Measurements from ENCODE around the gene CNOT8. TPM values are rescaled to one million over a fixed set of nuclear protein-coding genes. Genes with fewer than 3 reads are reported as not detected.

Gene CNOT8
- total RNA-seq, 1 experiment from 2014 or later: 45.0 TPM

DNA sequence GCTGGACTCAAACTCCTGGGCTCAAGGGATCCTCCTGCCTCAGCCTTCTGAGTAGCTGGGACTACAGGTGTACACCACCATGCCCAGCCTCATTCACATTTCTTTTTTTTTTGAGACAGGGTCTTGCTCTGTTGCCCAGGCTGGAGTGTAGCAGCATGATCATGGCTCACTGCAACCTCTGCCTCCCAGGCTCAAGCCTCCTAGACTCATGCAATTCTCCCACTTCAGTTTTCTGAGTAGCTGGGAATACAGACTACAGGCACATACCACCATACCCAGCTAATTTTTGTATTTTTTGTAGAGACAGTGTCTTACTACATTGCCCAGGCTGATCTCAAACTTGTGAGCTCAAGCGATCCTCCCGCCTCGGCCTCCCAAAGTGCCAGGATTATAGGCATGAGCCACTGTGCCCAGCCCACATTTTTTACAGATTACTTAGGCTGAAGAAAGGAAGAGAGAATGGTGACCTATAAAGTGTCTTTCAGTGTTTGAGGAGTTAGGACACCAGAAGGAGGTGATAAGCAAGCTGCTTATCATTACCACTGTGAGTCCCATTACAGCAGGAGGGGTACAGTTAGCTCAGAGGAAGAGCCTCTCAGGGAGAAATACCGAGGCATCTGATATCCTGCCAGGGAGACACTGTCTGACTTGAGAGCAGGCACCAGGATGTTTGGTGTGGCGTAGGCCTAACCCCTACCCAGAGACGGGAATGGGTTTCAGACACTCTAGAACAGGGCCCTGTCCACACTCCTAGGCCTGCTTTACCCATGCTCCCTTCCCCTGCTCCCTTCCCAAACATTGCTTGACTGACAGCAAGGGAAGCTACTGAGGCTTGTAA, 17.8 kb upstream of the CNOT8 start:
- Histone ChIP-seq H3K79me2 (ENCODE audit: insufficient read depth, low read length) (no peaks in the 10 kb centered on the region), H3K9ac (ENCODE audit: low read length) (no peak overlapping the region), H3K27ac (ENCODE audit: low read depth, low read length) (no peak overlapping the region), H3K27me3 (ENCODE audit: insufficient read depth, low read length) (no peaks in the 10 kb centered on the region), H3K4me3 (replicated peaks in 1 of 2; ENCODE audit: low read depth in 1 of 2, low read length in 2 of 2) (no peak overlapping the region), H3K4me1 (ENCODE audit: control insufficient read depth in 1 of 2, insufficient read depth in 2 of 2, low read length in 2 of 2) (peaks cover 6 to 7% of the 10 kb centered on the region in 2 experiments), H2AFZ (ENCODE audit: low read depth, low read length, poor library complexity, severe bottlenecking) (no peak overlapping the region), H4K20me1 (ENCODE audit: insufficient read depth) (no peaks in the 10 kb centered on the region), H3K9me3 (ENCODE audit: control insufficient read depth in 1 of 2, insufficient read depth in 1 of 2, low read depth in 1 of 2, low read length in 2 of 2) (no peaks in the 10 kb centered on the region), H3K4me2 (ENCODE audit: low read length) (no peak overlapping the region), H3K9me2 (ENCODE audit: insufficient read depth) (no peaks in the 10 kb centered on the region), H3K36me3 (ENCODE audit: control insufficient read depth in 1 of 2, insufficient read depth in 2 of 2, low read length in 2 of 2) (no peaks in the 10 kb centered on the region)
- ChIA-PET POLR2A (no interaction called here), CTCF (no interaction called here), RAD21 (ENCODE audit: low non-redundant PET in 1 of 2, low total read pairs in 2 of 2, uncharacterized antibody in 2 of 2, unreplicated experiment in 2 of 2) (no interaction called here)
- intact Hi-C loops (cut with micrococcal nuclease): no loop called here
- BruUV-seq (replicated peaks): no TSS peak
- no peak for DNase-seq (ENCODE audit: low read depth, low spot score)
- TF ChIP-seq POLR2A (IDR thresholded peaks at IDR 0.05; ENCODE audit: borderline replicate concordance, extremely low read depth, insufficient read depth, insufficient read length): no peak
- TF ChIP-seq TCF7L2 (IDR thresholded peaks at IDR 0.05; ENCODE audit: borderline replicate concordance, extremely low read depth, insufficient read depth, insufficient read length): no peak
- no peak for TF ChIP-seq ZFX (IDR thresholded peaks at IDR 0.05)
- no peak for ATAC-seq

GRCh38 chr5:154841273-154841661, 17.2 kb upstream of the CNOT8 start:
- intact Hi-C loops (cut with micrococcal nuclease): no loop called here
- Histone ChIP-seq H3K4me2 (ENCODE audit: low read length) (no peak overlapping the region), H4K20me1 (ENCODE audit: insufficient read depth) (no peaks in the 10 kb centered on the region), H3K9me3 (ENCODE audit: control insufficient read depth in 1 of 2, insufficient read depth in 1 of 2, low read depth in 1 of 2, low read length in 2 of 2) (no peaks in the 10 kb centered on the region), H3K9ac (ENCODE audit: low read length) (no peak overlapping the region), H3K27ac (ENCODE audit: low read depth, low read length) (no peak overlapping the region), H3K4me3 (replicated peaks in 1 of 2; ENCODE audit: low read depth in 1 of 2, low read length in 2 of 2) (no peak overlapping the region), H3K9me2 (ENCODE audit: insufficient read depth) (no peaks in the 10 kb centered on the region), H2AFZ (ENCODE audit: low read depth, low read length, poor library complexity, severe bottlenecking) (no peak overlapping the region), H3K27me3 (ENCODE audit: insufficient read depth, low read length) (no peaks in the 10 kb centered on the region), H3K79me2 (ENCODE audit: insufficient read depth, low read length) (no peaks in the 10 kb centered on the region), H3K36me3 (ENCODE audit: control insufficient read depth in 1 of 2, insufficient read depth in 2 of 2, low read length in 2 of 2) (no peaks in the 10 kb centered on the region), H3K4me1 (ENCODE audit: control insufficient read depth in 1 of 2, insufficient read depth in 2 of 2, low read length in 2 of 2) (peaks cover under 1 to 1% of the 10 kb centered on the region in 2 experiments; a peak in 3 of 4 replicates)
- DNase-seq (ENCODE audit: low read depth, low spot score) (no peak), ATAC-seq (no peak)
- ChIA-PET POLR2A (no interaction called here), RAD21 (ENCODE audit: low non-redundant PET in 1 of 2, low total read pairs in 2 of 2, uncharacterized antibody in 2 of 2, unreplicated experiment in 2 of 2) (no interaction called here), CTCF (no interaction called here)
- no TSS peak for BruUV-seq (replicated peaks)
- TF ChIP-seq, protein P1, sequence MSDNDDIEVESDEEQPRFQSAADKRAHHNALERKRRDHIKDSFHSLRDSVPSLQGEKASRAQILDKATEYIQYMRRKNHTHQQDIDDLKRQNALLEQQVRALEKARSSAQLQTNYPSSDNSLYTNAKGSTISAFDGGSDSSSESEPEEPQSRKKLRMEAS (IDR thresholded peaks at IDR 0.05): no peak
- TF ChIP-seq JUND (IDR thresholded peaks at IDR 0.05) (no peak), EZH2 (IDR thresholded peaks at IDR 0.05) (no peak), EGR1 (IDR thresholded peaks at IDR 0.05; ENCODE audit: low read depth) (no peak), SRF (IDR thresholded peaks at IDR 0.05; ENCODE audit: low read depth) (no peak), REST (IDR thresholded peaks at IDR 0.05; ENCODE audit: low read depth) (no peak), POLR2AphosphoS5 (IDR thresholded peaks at IDR 0.05; ENCODE audit: low read depth, low read length) (no peak), ZNF274 (IDR thresholded peaks at IDR 0.05; ENCODE audit: low read depth, low read length) (no peak), SIN3A (IDR thresholded peaks at IDR 0.05; ENCODE audit: low read depth) (no peak), RAD21 (IDR thresholded peaks at IDR 0.05; ENCODE audit: low read depth) (no peak), ELF1 (IDR thresholded peaks at IDR 0.05; ENCODE audit: borderline replicate concordance, low read depth) (no peak), ZFX (IDR thresholded peaks at IDR 0.05) (no peak)
- TF ChIP-seq, protein P2, sequence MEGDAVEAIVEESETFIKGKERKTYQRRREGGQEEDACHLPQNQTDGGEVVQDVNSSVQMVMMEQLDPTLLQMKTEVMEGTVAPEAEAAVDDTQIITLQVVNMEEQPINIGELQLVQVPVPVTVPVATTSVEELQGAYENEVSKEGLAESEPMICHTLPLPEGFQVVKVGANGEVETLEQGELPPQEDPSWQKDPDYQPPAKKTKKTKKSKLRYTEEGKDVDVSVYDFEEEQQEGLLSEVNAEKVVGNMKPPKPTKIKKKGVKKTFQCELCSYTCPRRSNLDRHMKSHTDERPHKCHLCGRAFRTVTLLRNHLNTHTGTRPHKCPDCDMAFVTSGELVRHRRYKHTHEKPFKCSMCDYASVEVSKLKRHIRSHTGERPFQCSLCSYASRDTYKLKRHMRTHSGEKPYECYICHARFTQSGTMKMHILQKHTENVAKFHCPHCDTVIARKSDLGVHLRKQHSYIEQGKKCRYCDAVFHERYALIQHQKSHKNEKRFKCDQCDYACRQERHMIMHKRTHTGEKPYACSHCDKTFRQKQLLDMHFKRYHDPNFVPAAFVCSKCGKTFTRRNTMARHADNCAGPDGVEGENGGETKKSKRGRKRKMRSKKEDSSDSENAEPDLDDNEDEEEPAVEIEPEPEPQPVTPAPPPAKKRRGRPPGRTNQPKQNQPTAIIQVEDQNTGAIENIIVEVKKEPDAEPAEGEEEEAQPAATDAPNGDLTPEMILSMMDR (IDR thresholded peaks at IDR 0.05 in 2 of 3, conservative IDR thresholded peaks at IDR 0.05 in 1 of 3; ENCODE audit: borderline replicate concordance in 1 of 3, insufficient read depth in 1 of 3, low read depth in 2 of 3, low read length in 2 of 3): no peak
- TF ChIP-seq, protein P3, sequence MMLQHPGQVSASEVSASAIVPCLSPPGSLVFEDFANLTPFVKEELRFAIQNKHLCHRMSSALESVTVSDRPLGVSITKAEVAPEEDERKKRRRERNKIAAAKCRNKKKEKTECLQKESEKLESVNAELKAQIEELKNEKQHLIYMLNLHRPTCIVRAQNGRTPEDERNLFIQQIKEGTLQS (IDR thresholded peaks at IDR 0.05): no peak
